ENCODE data around the gene MEPCE.

GRCh38 chr7:100427762-100428198 lies 1.9 kb upstream of the MEPCE start:
- TF ChIP-seq YY1 (IDR thresholded peaks at IDR 0.05; ENCODE audit: low read depth, low read length), result no peak
- no peak for TF ChIP-seq TCF12 (IDR thresholded peaks at IDR 0.05; ENCODE audit: low read depth, low read length)
- no peak for TF ChIP-seq POLR2A (IDR thresholded peaks at IDR 0.05; ENCODE audit: control extremely low read depth in 1 of 2, low read depth in 2 of 2, low read length in 2 of 2)
- TF ChIP-seq, protein P1, sequence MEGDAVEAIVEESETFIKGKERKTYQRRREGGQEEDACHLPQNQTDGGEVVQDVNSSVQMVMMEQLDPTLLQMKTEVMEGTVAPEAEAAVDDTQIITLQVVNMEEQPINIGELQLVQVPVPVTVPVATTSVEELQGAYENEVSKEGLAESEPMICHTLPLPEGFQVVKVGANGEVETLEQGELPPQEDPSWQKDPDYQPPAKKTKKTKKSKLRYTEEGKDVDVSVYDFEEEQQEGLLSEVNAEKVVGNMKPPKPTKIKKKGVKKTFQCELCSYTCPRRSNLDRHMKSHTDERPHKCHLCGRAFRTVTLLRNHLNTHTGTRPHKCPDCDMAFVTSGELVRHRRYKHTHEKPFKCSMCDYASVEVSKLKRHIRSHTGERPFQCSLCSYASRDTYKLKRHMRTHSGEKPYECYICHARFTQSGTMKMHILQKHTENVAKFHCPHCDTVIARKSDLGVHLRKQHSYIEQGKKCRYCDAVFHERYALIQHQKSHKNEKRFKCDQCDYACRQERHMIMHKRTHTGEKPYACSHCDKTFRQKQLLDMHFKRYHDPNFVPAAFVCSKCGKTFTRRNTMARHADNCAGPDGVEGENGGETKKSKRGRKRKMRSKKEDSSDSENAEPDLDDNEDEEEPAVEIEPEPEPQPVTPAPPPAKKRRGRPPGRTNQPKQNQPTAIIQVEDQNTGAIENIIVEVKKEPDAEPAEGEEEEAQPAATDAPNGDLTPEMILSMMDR (IDR thresholded peaks at IDR 0.05; ENCODE audit: control extremely low read depth in 1 of 3, insufficient read depth in 1 of 3, low read depth in 1 of 3, low read length in 3 of 3), result no peak; a peak in 1 of 4 replicates
- TF ChIP-seq HDAC2 (IDR thresholded peaks at IDR 0.05; ENCODE audit: borderline replicate concordance in 1 of 2, low read depth in 2 of 2, low read length in 2 of 2), result no peak; a peak in 1 of 4 replicates
- TF ChIP-seq TAF1 (IDR thresholded peaks at IDR 0.05; ENCODE audit: low read depth, low read length), result no peak

Data from H1 (cell line).